A549 treated with Hydrocortisone at 1 μM for 4 hours (cell line): ENCODE measurements around the gene REXO4. TPM values are rescaled to one million over a fixed set of nuclear protein-coding genes. Genes with fewer than 3 reads are reported as not detected.

Experiments
- total RNA-seq: library from RNA; stranded (reverse); fragments of 200-300 nt; extraction: Qiagen RNA extraction; gene quantifications from 5 replicates; pipeline ENCODE4 v1.2.3, GENCODE V29; 2022

The REXO4 gene, protein sequence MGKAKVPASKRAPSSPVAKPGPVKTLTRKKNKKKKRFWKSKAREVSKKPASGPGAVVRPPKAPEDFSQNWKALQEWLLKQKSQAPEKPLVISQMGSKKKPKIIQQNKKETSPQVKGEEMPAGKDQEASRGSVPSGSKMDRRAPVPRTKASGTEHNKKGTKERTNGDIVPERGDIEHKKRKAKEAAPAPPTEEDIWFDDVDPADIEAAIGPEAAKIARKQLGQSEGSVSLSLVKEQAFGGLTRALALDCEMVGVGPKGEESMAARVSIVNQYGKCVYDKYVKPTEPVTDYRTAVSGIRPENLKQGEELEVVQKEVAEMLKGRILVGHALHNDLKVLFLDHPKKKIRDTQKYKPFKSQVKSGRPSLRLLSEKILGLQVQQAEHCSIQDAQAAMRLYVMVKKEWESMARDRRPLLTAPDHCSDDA
- total RNA-seq = 32.4 to 36.5 TPM (median 32.9 TPM) in 5 replicates

GRCh38 chr9:133417541-133418461 lies at the start of gene REXO4:
REXO4 (minus strand) TSS chr9:133418010; CDS start chr9:133417844, 166 bp downstream.

GRCh38 chr9:133459476-133460404 lies 41.9 kb upstream of the REXO4 start, which contains the start of gene CACFD1:
CACFD1 (plus strand) TSS chr9:133459978; CDS start chr9:133460067, 89 bp downstream.

GRCh38 chr9:133421615-133422542 lies 4.1 kb upstream of the REXO4 start, which contains the start of gene ADAMTS13:
ADAMTS13 (plus strand) TSS chr9:133422367; CDS start chr9:133422444, 77 bp downstream.

GRCh38 chr9:133375724-133376654 lies 41.8 kb downstream of the REXO4 start, which contains the start of the genes STKLD1 and SURF4:
STKLD1 (plus strand) TSS chr9:133376366; CDS start chr9:133376474, 108 bp downstream.
SURF4 (minus strand) TSS chr9:133376060; CDS start chr9:133375969, 91 bp downstream.

GRCh38 chr9:133356391-133357091 lies 61.3 kb downstream of the REXO4 start, which contains the start of the genes SURF1 and SURF2:
SURF1 (minus strand) TSS chr9:133356487; CDS start chr9:133356453, 34 bp downstream.
SURF2 (plus strand) TSS chr9:133356550; CDS start chr9:133356593, 43 bp downstream.

Other genes with a start within 250 kb of the REXO4 start
- gene OBP2B, start 208.8 kb downstream of the REXO4 start, total RNA-seq = not detected in 5 replicates
- not detected in 5 replicates for gene ABO, start 142.8 kb downstream of the REXO4 start, total RNA-seq
- 21.5 to 29.5 TPM (median 24.1 TPM) in 5 replicates for gene SURF6, start 81.8 kb downstream of the REXO4 start, total RNA-seq
- gene MED22, start 69.9 kb downstream of the REXO4 start, total RNA-seq = 24.5 to 31.5 TPM (median 29.3 TPM) in 5 replicates
- 3,185 to 3,532 TPM (median 3,382 TPM) in 5 replicates for gene RPL7A, start 69.8 kb downstream of the REXO4 start, total RNA-seq
- gene SURF1, start 61.5 kb downstream of the REXO4 start, total RNA-seq = 33.4 to 49.3 TPM (median 45.1 TPM) in 5 replicates
- 37.7 to 50.1 TPM (median 45.7 TPM) in 5 replicates for gene SURF2, start 61.5 kb downstream of the REXO4 start, total RNA-seq
- gene SURF4, start 42.0 kb downstream of the REXO4 start, total RNA-seq = 193 to 208 TPM (median 196 TPM) in 5 replicates
- 0.53 to 1.2 TPM (median 0.81 TPM) in 5 replicates for gene STKLD1, start 41.6 kb downstream of the REXO4 start, total RNA-seq
- 0.51 to 0.73 TPM (median 0.56 TPM) in 5 replicates for gene ADAMTS13, start 4.4 kb upstream of the REXO4 start, total RNA-seq
- 3.9 to 5.2 TPM (median 4.4 TPM) in 5 replicates for gene CACFD1, start 42.0 kb upstream of the REXO4 start, total RNA-seq
- gene SLC2A6, start 61.1 kb upstream of the REXO4 start, total RNA-seq = 16.7 to 23.1 TPM (median 19.9 TPM) in 5 replicates
- gene MYMK, start 106.9 kb upstream of the REXO4 start, total RNA-seq = not detected in 5 replicates
- gene ADAMTSL2, start 116.7 kb upstream of the REXO4 start, total RNA-seq = not detected in 5 replicates
- gene FAM163B, start 191.4 kb upstream of the REXO4 start, total RNA-seq = not detected in 5 replicates
- gene DBH, start 218.4 kb upstream of the REXO4 start, total RNA-seq = not detected in 5 replicates